SU-DHL-6 (cell line): Measurements from ENCODE around the gene SGCE.

Source experiments
- H2AFZ ChIP-seq: fragments of 200-600 bp; sonication (generic); 2 replicates; pipeline ENCODE4 v1.6.1; 2014; ENCODE audit warnings: low read depth, mild to moderate bottlenecking, moderate library complexity, mixed read lengths, antibody characterized with exemption, low read length; ENCODE audit not compliant: severe bottlenecking
- H3F3A ChIP-seq: fragments of 200-600 bp; shearing (Covaris generic); 2 replicates; pipeline ENCODE4 v1.6.0; 2016; ENCODE audit warnings: antibody characterized with exemption, mild to moderate bottlenecking; ENCODE audit not compliant: insufficient read depth
- H3K27ac ChIP-seq: fragments of 200-600 bp; sonication (generic); 2 replicates; pipeline ENCODE4 v1.5.1; 2016; ENCODE audit warnings: low read depth, mild to moderate bottlenecking, low read length, moderate library complexity, mixed read lengths
- H3K27me3 ChIP-seq: fragments of 200-600 bp; sonication (generic), shearing (Covaris generic); 2 replicates; pipeline ENCODE4 v1.6.0; 2014; ENCODE audit warnings: mild to moderate bottlenecking, low read length
- H3K36me3 ChIP-seq: fragments of 200-600 bp; sonication (generic); 2 replicates; pipeline ENCODE4 v1.6.1; 2014; ENCODE audit warnings: mild to moderate bottlenecking, low read length, mixed read lengths
- H3K4me2 ChIP-seq: fragments of 300-600, 200-600 bp; shearing (Covaris generic), sonication (generic); 2 replicates; pipeline ENCODE4 v1.6.0; 2014; ENCODE audit warnings: low read length, low read depth, mild to moderate bottlenecking; ENCODE audit not compliant: poor library complexity, severe bottlenecking
- H3K4me3 ChIP-seq: fragments of 200-600 bp; sonication (generic); 2 replicates; pipeline ENCODE4 v1.5.1; 2014; ENCODE audit warnings: antibody characterized with exemption, low read length, mild to moderate bottlenecking, mixed read lengths; ENCODE audit not compliant: insufficient read depth, poor library complexity, severe bottlenecking
- H3K79me2 ChIP-seq: fragments of 200-600 bp; sonication (generic); 2 replicates; pipeline ENCODE4 v1.6.1; 2014; ENCODE audit warnings: mild to moderate bottlenecking, low read length, moderate library complexity; ENCODE audit not compliant: insufficient read depth
- H3K9ac ChIP-seq: fragments of 200-600 bp; sonication (generic); 2 replicates; pipeline ENCODE4 v1.7.0; 2014; ENCODE audit warnings: mild to moderate bottlenecking, low read length
- H3K9me2 ChIP-seq: fragments of 200-600 bp; sonication (generic); replicated peaks from 2 replicates; pipeline ENCODE4 v1.6.1; 2014; ENCODE audit warnings: low read length; ENCODE audit not compliant: insufficient read depth
- H3K9me3 ChIP-seq: fragments of 200-600 bp; sonication (generic); 2 replicates; pipeline ENCODE4 v1.6.1; 2014; ENCODE audit warnings: low read length, mixed read lengths; ENCODE audit not compliant: insufficient read depth
- H4K20me1 ChIP-seq: fragments of 200-600 bp; sonication (generic); 2 replicates; pipeline ENCODE4 v1.6.1; 2014; ENCODE audit warnings: low read depth, mild to moderate bottlenecking, antibody characterized with exemption, low read length, moderate library complexity, mixed read lengths
- CTCF ChIP-seq: fragments of 200-600 bp; sonication (generic); IDR thresholded peaks from one replicate; pipeline ENCODE4 v1.5.1; 2017; ENCODE audit warnings: antibody characterized with exemption, mild to moderate bottlenecking, low read length, moderate library complexity; ENCODE audit not compliant: insufficient read depth, poor library complexity, severe bottlenecking
- EZH2phosphoT487 ChIP-seq: fragments of 200-600 bp; sonication (generic), shearing (Covaris generic); conservative IDR thresholded peaks from 2 replicates; pipeline ENCODE4 v1.6.1; 2018; ENCODE audit warnings: mild to moderate bottlenecking, antibody characterized with exemption, low read length, moderate library complexity, mixed read lengths

The SGCE gene

GRCh38 chr7:94588075-94588474 is 67.9 kb downstream of the SGCE start:
- H3K79me2 ChIP-seq = no peaks in the 10 kb centered on the region
- no peaks in the 10 kb centered on the region for H3F3A ChIP-seq
- H3K4me3 ChIP-seq = no peak overlapping the region
- peaks cover 3% of the 10 kb centered on the region; the same call in 1 of the 2 replicates for H3K36me3 ChIP-seq
- H3K27ac ChIP-seq = no peak overlapping the region
- no peaks in the 10 kb centered on the region for H3K9me3 ChIP-seq
- no peaks in the 10 kb centered on the region for H3K9me2 ChIP-seq
- no peak overlapping the region for H2AFZ ChIP-seq
- H3K27me3 ChIP-seq = no peaks in the 10 kb centered on the region
- H3K4me2 ChIP-seq = no peak overlapping the region
- H3K9ac ChIP-seq = no peak overlapping the region
- no peaks in the 10 kb centered on the region for H4K20me1 ChIP-seq
- TF ChIP-seq EZH2phosphoT487 = no peak
- no peak for TF ChIP-seq CTCF

DNA sequence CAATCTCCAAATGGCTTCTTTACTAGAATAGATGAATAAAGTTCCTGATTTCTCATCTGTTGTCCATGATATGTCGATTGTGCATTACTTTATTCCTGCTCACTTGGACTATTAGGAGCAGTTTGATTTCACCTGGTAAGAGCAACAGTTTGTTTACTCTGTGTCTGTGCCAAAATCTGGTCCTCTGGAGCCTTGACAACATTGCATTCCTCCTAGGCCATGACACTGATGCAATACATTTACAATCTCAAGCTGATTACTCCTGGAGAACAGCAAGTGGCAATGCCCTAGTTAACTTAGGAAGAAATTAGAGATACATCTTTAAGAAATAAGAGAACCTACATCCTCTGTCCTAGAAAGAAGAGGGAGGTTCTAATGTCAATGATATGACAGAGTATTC is 71.8 kb downstream of the SGCE start:
- no peak overlapping the region for H3K4me3 ChIP-seq
- H3K9ac ChIP-seq = no peak overlapping the region
- no peaks in the 10 kb centered on the region for H3K9me2 ChIP-seq
- H3K27me3 ChIP-seq = no peaks in the 10 kb centered on the region
- H3K27ac ChIP-seq = no peak overlapping the region
- H3F3A ChIP-seq = no peaks in the 10 kb centered on the region
- H4K20me1 ChIP-seq = no peaks in the 10 kb centered on the region
- H3K4me2 ChIP-seq = no peak overlapping the region
- no peaks in the 10 kb centered on the region for H3K79me2 ChIP-seq
- TF ChIP-seq EZH2phosphoT487 (no peak), CTCF (no peak)
- H3K9me3 ChIP-seq = no peaks in the 10 kb centered on the region
- H2AFZ ChIP-seq = no peak overlapping the region
- no peaks in the 10 kb centered on the region for H3K36me3 ChIP-seq

- H3K27me3 ChIP-seq = no peaks in the 10 kb centered on the region
- no peaks in the 10 kb centered on the region for H3K79me2 ChIP-seq
- H3K27ac ChIP-seq = no peak overlapping the region
- no peak overlapping the region for H3K4me3 ChIP-seq
- H3K9ac ChIP-seq = no peak overlapping the region
- H3F3A ChIP-seq = no peaks in the 10 kb centered on the region
- no peaks in the 10 kb centered on the region for H3K9me2 ChIP-seq
- no peak overlapping the region for H3K4me2 ChIP-seq
- H4K20me1 ChIP-seq = no peaks in the 10 kb centered on the region
- H3K36me3 ChIP-seq = no peaks in the 10 kb centered on the region
- H3K9me3 ChIP-seq = no peaks in the 10 kb centered on the region
- TF ChIP-seq CTCF = no peak
- no peak for TF ChIP-seq EZH2phosphoT487
- H2AFZ ChIP-seq = no peak overlapping the region
Observed at GRCh38 chr7:94580601-94581000, 75.3 kb downstream of the SGCE start.
